ENCODE data around the gene HSPA2.
"Not testable (repeated sequence)": the region's sequence is repeated elsewhere in the genome, so short reads cannot be mapped to it uniquely, and the experiment has no call there.

Gene HSPA2

DNA sequence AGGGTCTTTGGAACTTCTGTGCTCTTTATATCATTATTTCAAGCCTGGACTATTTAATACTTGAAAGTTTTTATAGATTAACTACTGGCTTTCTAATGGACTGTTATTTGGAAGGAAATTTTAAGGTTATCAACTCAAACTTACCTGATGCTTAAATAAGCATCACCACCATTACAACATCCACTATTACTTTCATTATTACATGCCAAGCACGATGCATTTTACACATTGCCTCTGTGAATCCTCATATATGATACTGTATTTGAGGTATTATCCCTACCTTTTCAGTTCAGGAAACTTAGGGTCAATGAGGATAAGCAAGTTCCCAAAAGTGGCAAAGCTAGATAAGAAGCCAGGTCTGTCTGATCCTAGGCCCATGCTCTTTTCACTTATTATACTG, 23.6 kb upstream of the HSPA2 start:
- DNase-seq, result no peak

- not testable (repeated sequence) for DNase-seq
Observed at GRCh38 chr14:64517667-64518066, 22.9 kb upstream of the HSPA2 start.

DNA sequence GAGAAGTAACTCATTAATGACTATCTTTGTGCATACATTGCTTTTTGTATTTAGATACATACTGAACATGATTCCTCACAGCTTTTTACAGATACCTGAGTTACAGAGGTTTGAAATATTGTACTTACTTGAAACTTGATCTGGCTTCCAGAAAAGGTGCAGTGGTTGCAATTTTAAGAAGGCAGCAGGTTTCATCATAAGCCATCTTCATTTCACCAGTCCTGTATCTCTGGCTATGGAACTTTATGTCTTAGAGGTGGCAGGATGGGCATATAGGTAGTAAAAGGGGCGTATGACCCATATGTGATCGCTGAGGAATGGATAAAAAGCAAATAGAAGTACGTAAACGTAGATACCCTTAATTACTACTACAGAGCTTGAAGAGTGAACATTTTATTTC, 22.3 kb upstream of the HSPA2 start:
- no peak for DNase-seq

DNA sequence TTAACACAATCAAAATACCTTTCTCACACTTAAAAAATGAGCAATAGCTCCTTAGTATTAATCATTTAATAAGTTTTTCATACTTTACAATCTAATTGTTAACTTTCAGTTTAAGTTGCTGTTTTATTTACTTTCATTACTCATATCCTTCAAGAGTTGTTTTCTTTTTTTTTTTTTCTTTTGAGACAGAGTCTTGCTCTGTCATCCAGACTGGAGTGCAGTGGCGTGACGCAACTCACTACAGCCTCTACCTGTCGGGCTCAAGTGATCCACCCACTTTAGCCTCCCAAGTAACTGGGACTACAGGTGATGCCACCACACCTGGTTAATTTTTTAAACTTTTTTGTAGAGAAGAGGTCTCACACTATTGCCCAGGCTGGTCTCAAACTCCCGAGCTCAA, 19.8 kb upstream of the HSPA2 start:
- DNase-seq, result no peak

- DNase-seq, result no peak
Observed at GRCh38 chr14:64522591-64523355, 17.8 kb upstream of the HSPA2 start.

GRCh38 chr14:64525354-64525753, 15.2 kb upstream of the HSPA2 start:
- DNase-seq, result no peak

DNA sequence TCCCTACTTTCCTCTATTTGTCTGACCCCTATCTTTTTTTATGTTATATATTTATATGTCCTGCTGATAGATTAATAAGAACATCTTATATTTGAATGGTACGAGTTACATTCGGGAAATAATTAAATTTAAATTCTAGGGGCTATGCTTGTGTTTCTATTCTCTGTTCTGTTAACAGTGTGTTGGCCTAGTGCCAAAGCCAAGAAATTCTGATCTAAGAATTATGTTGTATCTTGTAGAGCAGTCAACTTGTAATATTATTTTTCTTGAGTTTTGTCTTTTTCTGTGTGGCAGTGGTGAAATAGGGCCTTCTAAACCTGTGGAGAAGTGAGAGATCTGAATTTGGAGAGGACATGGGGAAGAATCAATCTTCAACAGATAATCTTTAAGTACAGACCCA, 9.0 kb upstream of the HSPA2 start:
- DNase-seq, result no peak

DNA sequence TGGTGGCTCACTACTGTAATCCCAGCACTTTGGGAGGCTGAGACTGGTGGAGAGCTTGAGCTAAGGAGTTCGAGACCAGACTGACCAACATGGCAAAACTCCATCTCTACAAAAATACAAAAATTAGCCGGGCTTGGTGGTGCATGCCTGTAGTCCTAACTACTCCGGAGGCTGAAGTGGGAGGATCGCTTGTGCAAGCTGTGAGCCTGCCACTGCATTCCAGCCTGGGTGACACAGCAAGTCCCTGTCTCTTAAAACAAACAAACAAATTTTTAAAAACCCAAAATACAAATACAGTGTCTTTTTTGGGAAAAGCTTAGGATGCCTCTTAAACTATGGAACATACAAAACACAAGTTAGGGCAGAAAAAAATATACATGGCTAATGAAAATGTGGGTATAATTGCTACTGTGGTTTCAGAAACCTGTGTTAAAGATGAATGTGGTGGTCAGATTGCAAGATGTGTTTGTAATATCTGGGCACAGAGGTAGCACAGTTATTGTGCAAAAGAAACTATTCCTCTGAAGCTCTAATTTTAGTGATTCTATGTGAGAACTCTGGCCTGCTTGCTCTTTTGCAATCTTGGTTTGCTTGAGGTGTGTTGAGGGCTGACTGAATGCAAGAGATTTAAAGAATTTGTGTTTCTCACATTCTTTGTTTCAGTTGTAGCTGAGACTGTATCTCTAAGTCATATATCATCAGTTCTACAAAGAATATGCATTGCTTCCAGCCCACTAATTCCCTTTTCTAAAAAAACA, 3.9 kb upstream of the HSPA2 start:
- DNase-seq, result no peak

DNA sequence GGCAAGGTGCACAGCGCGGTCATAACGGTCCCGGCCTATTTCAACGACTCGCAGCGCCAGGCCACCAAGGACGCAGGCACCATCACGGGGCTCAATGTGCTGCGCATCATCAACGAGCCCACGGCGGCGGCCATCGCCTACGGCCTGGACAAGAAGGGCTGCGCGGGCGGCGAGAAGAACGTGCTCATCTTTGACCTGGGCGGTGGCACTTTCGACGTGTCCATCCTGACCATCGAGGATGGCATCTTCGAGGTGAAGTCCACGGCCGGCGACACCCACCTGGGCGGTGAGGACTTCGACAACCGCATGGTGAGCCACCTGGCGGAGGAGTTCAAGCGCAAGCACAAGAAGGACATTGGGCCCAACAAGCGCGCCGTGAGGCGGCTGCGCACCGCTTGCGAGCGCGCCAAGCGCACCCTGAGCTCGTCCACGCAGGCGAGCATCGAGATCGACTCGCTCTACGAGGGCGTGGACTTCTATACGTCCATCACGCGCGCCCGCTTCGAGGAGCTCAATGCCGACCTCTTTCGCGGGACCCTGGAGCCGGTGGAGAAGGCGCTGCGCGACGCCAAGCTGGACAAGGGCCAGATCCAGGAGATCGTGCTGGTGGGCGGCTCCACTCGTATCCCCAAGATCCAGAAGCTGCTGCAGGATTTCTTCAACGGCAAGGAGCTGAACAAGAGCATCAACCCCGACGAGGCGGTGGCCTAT, 875 bp downstream of the HSPA2 start:
- DNase-seq, result no peak

DNA sequence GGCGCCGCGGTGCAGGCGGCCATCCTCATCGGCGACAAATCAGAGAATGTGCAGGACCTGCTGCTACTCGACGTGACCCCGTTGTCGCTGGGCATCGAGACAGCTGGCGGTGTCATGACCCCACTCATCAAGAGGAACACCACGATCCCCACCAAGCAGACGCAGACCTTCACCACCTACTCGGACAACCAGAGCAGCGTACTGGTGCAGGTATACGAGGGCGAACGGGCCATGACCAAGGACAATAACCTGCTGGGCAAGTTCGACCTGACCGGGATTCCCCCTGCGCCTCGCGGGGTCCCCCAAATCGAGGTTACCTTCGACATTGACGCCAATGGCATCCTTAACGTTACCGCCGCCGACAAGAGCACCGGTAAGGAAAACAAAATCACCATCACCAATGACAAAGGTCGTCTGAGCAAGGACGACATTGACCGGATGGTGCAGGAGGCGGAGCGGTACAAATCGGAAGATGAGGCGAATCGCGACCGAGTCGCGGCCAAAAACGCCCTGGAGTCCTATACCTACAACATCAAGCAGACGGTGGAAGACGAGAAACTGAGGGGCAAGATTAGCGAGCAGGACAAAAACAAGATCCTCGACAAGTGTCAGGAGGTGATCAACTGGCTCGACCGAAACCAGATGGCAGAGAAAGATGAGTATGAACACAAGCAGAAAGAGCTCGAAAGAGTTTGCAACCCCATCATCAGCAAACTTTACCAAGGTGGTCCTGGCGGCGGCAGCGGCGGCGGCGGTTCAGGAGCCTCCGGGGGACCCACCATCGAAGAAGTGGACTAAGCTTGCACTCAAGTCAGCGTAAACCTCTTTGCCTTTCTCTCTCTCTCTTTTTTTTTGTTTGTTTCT, 1.7 kb downstream of the HSPA2 start:
- DNase-seq, result no peak

DNA sequence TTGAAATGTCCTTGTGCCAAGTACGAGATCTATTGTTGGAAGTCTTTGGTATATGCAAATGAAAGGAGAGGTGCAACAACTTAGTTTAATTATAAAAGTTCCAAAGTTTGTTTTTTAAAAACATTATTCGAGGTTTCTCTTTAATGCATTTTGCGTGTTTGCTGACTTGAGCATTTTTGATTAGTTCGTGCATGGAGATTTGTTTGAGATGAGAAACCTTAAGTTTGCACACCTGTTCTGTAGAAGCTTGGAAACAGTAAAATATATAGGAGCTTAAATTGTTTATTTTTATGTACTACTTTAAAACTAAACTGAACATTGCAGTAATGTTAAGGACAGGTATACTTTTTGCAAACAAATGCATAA, 2.3 kb downstream of the HSPA2 start:
- no peak for DNase-seq

DNA sequence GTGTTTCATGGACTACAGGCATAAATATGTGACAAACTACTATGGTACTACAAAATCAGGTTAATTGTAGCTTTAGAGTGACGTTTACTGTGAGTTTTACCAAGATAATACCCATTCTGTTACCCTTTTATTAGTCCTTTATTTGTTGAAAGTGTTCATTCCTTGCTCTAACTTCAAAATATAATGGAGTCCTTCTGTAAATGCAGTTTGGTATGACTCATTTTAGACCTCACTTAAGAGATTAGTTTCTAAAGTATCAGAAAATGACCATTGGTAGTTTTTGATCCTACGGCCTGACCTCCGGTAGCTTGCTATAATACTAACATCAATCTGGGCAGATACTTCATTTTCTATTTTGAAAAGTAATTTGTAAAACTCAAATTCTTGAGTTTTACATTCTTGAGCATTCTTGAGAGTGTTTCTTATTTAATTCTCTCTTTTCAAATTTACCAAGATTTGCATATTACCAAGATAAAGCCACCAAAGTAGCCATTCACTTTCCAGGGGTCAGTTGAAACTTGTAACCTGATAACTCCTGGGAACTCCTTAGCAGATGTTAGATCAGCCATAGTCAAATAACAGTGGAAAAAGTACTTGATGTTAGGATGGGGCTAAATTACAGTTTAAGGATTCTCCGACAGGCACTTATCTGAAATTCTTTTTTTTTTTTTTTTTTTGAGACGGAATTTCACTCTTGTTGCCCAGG, 4.2 kb downstream of the HSPA2 start:
- no peak for DNase-seq

DNA sequence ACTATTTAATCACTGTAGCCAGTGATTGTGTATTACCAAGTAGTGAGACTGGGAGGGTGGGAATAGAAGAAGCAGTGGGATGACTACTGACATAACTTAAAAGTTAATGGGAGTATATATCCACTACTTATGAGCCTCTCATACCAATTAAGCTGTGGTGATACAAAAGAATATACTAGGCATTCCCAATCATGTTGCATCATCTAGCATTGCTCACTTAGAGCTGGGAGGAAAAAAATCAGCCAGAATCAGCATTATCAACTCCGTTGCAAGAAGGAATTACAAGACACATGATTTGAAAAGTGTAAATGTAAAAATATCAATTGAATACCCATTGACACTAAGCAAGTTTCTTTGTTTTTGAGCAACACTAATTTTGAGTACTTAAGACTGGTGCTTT, 8.5 kb downstream of the HSPA2 start:
- peak; percentile 84 for DNase-seq

DNA sequence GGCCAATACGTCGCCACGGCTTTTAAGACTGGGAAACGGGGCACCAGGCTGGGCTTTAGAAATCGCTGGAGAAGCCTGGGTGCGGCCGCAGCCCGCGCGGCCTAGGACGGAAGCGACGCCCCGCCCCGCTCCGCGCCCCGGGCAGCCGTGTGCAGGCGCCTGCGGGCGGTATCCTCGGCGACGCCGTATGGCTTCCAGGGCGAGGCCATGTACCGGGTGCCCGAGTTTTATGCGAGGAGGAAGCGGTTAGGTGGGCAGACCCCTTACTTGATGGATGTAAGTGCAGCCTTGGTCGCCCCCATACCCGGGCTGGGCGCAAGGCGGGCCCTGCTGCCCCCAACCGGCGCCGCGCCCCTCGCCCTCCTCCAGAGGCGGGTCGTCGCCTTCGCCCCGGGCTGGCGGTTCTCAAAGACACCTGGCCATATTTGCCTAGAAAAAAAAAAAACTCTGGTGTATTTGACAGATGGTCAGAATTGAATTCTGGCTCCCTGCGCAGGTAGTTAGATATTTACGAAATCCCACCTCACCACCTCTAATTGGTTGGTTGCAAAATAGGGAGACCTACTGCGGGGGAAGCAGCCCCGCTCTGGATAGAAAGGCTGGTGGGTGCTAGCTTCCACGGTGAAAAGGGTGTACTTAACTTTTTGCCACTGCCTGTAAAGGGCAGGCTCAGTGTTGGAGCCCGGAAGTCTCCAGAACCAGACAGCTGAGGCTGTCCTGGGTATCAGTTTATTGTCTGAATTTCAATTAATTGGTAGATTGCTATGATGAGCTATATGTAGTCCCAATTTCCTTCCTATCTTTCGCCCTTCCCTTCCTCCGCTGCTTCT, 9.5 kb downstream of the HSPA2 start, which contains the start of gene PPP1R36:
Gene PPP1R36 (plus strand): TSS at position 171 of the 830 bp plus-strand sequence. CDS start 37 bp downstream, at position 208.
- DNase-seq, result peak; percentile 80

GRCh38 chr14:64550621-64551333, 10.2 kb downstream of the HSPA2 start:
- no peak for DNase-seq

DNA sequence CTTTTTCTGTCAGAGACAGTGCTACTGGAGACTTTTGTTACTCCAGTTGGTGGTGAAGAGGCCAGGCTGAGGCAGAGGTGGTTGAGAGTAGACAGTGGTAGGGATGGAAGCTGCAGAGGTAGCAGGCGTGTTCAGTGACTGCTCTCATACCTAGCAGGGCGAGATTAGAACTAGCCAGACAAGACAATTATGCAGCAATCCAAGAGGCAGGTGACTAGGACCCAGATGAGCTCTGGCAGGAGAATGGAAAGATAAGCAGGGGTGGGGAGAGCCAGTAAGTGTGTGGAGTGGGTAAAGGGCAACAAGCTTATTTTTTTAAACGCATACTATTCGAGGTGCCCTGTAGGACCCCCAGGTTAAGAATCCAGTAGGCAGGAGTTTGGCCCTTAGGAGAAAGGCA, 14.0 kb downstream of the HSPA2 start:
- no peak for DNase-seq

DNA sequence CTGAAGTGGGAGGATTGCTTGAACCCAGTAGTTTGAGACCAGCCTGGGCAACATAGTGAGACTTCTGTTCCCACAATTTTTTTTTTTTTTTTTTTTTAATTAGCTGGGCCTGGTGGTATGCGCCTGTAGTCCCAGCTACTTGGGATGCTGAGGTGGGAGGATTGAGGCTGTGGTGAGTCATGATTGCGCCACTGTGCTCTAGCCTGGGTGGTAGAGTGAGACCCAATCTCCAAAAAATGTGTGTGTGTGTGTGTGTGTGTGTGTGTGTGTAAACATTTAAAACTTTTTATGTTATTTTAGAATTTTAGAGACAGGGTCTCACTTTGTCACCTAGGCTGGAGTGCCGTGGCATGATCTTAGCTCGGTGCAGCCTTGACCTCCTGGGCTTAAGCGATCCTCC, 16.0 kb downstream of the HSPA2 start:
- no peak for DNase-seq

DNA sequence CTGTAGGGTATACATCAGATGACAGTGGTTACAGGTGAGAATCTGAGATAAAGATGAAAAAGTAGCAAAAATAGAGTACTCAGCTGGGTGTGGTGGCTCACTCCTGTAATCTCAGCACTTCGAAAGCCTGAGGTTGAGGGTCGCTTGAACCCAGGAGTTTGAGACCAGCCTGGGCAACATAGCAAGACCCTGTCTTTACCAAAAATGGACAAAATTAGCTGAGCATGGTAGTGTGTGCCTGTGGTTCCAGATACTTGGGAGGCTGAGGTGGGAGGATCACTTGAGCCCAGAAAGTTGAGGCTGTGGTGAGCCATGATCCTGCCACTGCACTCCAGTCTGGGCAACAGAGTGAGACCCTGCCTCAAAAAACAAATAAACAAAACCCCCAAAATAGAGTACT, 17.7 kb downstream of the HSPA2 start:
- DNase-seq, result not testable (repeated sequence)

DNA sequence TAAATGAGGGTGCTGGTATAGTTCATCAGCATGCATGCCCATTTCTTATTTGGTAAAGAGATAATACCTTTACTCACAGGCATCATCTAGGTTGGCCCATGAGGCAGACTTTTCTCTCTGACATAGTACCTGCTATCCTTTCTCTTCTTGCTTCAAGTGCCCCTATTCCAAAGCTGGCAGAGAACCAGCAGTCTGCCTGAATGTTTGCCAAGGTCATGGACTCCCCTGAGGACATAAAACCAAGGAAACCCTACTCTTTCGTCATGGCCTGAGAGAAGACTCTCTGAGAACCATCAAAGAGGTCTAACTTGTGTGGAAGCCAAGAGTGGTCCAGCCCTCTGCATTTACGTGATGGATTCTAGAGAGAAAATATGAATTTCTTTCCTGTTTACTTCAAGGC, 21.1 kb downstream of the HSPA2 start:
- peak; percentile 94 for DNase-seq

GRCh38 chr14:64562436-64562835, 21.9 kb downstream of the HSPA2 start:
- peak; percentile 49 for DNase-seq

DNA sequence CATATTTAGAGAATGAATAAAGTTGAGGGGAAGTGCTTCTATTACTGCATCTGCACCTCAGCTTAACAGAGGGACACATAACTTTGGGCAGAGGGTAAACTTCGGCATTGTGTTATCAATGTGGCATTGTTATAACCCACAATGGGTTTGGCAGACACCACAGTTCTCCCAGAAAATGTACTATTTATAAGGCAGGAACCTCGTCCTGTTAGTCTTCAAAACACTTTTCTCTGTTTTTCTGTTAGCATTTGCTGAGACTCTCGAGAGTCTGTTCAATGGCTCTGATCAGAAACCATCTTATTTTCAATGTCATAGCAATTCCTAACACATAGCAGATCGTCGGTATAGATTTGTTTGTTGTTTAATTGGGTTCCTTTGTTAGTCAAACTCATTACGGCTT, 23.2 kb downstream of the HSPA2 start:
- no peak for DNase-seq
